Measurements from ENCODE around the gene LARP1.
"Not testable (repeated sequence)": the region's sequence is repeated elsewhere in the genome, so short reads cannot be mapped to it uniquely, and the experiment has no call there.

The LARP1 gene

GRCh38 chr5:154737667-154738320 is 17.4 kb upstream of the LARP1 start:
- Histone ChIP-seq H3K36me3 (ENCODE audit: control insufficient read depth in 1 of 2, insufficient read depth in 2 of 2, low read length in 2 of 2) (no peaks in the 10 kb centered on the region), H3K27ac (ENCODE audit: low read length) (no peak overlapping the region), H3K4me3 (ENCODE audit: low read depth in 1 of 2, low read length in 2 of 2) (no peak overlapping the region), H3K9me3 (ENCODE audit: control insufficient read depth in 1 of 2, low read length in 2 of 2) (no peaks in the 10 kb centered on the region), H3K27me3 (ENCODE audit: low read depth, low read length) (no peaks in the 10 kb centered on the region), H3K4me1 (ENCODE audit: control insufficient read depth in 1 of 2, insufficient read depth in 2 of 2, low read length in 2 of 2) (peaks cover 9 to 14% of the 10 kb centered on the region in 2 donors)

DNA sequence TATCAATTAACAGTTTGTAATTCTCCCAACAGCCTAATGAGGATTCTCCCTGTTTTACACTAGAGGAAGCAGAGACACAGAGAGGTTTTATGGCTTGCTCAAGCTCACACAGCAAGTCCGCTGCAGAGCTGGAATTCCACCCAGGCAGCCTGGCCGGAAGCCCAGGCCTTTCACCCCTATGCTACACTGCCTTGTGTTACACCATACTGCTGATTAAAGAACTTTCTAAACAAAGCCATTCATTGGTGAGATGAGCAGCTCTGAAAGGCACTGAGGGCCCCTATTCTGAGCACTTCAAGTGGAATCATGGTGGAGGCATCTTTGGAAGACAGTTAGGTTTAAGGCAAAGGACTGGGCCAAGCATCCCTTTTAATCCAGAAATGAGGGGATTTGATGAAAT is 14.7 kb upstream of the LARP1 start:
- H3K4me3 ChIP-seq (ENCODE audit: low read depth in 1 of 2, low read length in 2 of 2): no peak overlapping the region
- H3K9me3 ChIP-seq (ENCODE audit: control insufficient read depth in 1 of 2, low read length in 2 of 2): no peaks in the 10 kb centered on the region
- H3K36me3 ChIP-seq (ENCODE audit: control insufficient read depth in 1 of 2, insufficient read depth in 2 of 2, low read length in 2 of 2): no peaks in the 10 kb centered on the region
- peaks cover 9 to 14% of the 10 kb centered on the region in 2 donors for H3K4me1 ChIP-seq (ENCODE audit: control insufficient read depth in 1 of 2, insufficient read depth in 2 of 2, low read length in 2 of 2)
- peak overlapping the region; percentile 56 for H3K27ac ChIP-seq (ENCODE audit: low read length)
- no peaks in the 10 kb centered on the region for H3K27me3 ChIP-seq (ENCODE audit: low read depth, low read length)

- no peaks in the 10 kb centered on the region for H3K36me3 ChIP-seq (ENCODE audit: control insufficient read depth in 1 of 2, insufficient read depth in 2 of 2, low read length in 2 of 2)
- peaks cover 9 to 14% of the 10 kb centered on the region in 2 donors for H3K4me1 ChIP-seq (ENCODE audit: control insufficient read depth in 1 of 2, insufficient read depth in 2 of 2, low read length in 2 of 2)
- no peaks in the 10 kb centered on the region for H3K27me3 ChIP-seq (ENCODE audit: low read depth, low read length)
- no peaks in the 10 kb centered on the region for H3K9me3 ChIP-seq (ENCODE audit: control insufficient read depth in 1 of 2, low read length in 2 of 2)
- no peak overlapping the region for H3K4me3 ChIP-seq (ENCODE audit: low read depth in 1 of 2, low read length in 2 of 2)
- H3K27ac ChIP-seq (ENCODE audit: low read length): peak overlapping the region; percentile 56
These were observed 14.2 kb upstream of the LARP1 start for GRCh38 chr5:154740957-154741356.

DNA sequence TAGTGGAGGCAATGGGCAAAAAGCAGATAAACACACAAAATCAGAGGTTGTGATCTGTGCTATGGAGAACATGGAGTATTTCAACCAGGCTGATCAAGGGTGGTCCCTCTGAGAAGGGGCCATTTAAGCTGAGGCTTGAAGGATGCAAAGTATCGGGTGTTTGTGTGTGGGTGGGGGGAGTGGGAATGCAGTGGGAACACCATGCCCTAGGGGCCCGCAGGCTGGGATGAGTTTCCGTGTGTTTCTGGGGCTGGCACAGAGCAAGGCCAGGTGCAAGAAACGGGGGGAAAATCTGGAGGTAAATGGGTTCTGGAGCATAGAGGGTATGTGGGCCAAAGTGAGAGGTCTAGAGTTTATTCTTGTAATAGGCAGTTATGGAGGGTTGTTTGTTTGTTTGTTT is 13.8 kb upstream of the LARP1 start:
- H3K36me3 ChIP-seq (ENCODE audit: control insufficient read depth in 1 of 2, insufficient read depth in 2 of 2, low read length in 2 of 2): no peaks in the 10 kb centered on the region
- peak overlapping the region; percentile 56 for H3K27ac ChIP-seq (ENCODE audit: low read length)
- no peaks in the 10 kb centered on the region for H3K9me3 ChIP-seq (ENCODE audit: control insufficient read depth in 1 of 2, low read length in 2 of 2)
- H3K4me1 ChIP-seq (ENCODE audit: control insufficient read depth in 1 of 2, insufficient read depth in 2 of 2, low read length in 2 of 2): peaks cover 9 to 14% of the 10 kb centered on the region in 2 donors
- no peaks in the 10 kb centered on the region for H3K27me3 ChIP-seq (ENCODE audit: low read depth, low read length)
- H3K4me3 ChIP-seq (ENCODE audit: low read depth in 1 of 2, low read length in 2 of 2): no peak overlapping the region

DNA sequence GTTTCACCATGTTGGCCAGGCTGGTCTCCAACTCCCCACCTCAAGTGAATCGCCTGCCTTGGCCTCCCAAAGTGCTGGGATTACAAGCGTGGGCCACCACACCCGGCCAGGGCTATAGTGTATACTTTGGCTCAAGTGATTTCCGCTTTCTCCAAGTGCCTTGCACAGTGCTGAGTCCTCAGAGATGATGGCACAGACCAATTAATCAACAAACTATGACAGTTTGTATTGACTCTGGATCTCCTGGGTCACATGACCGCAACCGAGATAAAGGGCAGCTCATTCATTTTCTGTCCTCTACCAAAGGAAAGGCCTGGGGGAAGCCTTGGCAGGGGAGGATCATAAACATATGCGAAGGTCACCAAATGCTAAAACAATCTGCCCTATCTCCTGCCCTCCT is 11.4 kb upstream of the LARP1 start:
- H3K4me3 ChIP-seq (ENCODE audit: low read depth in 1 of 2, low read length in 2 of 2): no peak overlapping the region
- no peaks in the 10 kb centered on the region for H3K9me3 ChIP-seq (ENCODE audit: control insufficient read depth in 1 of 2, low read length in 2 of 2)
- H3K36me3 ChIP-seq (ENCODE audit: control insufficient read depth in 1 of 2, insufficient read depth in 2 of 2, low read length in 2 of 2): no peaks in the 10 kb centered on the region
- H3K27ac ChIP-seq (ENCODE audit: low read length): no peak overlapping the region
- no peaks in the 10 kb centered on the region for H3K27me3 ChIP-seq (ENCODE audit: low read depth, low read length)
- H3K4me1 ChIP-seq (ENCODE audit: control insufficient read depth in 1 of 2, insufficient read depth in 2 of 2, low read length in 2 of 2): peaks cover 9 to 26% of the 10 kb centered on the region in 2 donors

DNA sequence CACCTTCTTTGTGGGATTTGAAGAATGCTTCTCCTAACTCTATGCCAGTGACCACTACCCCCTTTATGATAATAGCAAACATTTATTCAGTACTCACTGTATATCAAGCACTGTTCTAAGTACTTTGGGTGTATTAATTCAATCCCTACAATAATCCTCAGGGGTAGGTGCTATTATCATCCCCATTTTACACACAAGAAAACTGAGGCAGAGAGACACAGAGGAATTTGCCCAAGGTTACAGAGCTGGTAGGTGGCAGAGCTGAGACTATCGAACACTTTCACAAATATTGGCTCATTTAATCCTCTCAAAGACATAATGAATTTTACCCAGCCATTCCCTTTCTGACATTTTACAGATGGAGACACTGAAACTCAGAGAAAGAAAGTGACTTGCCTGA is 9.8 kb upstream of the LARP1 start:
- H3K36me3 ChIP-seq (ENCODE audit: control insufficient read depth in 1 of 2, insufficient read depth in 2 of 2, low read length in 2 of 2): no peaks in the 10 kb centered on the region
- H3K27ac ChIP-seq (ENCODE audit: low read length): no peak overlapping the region
- H3K4me1 ChIP-seq (ENCODE audit: control insufficient read depth in 1 of 2, insufficient read depth in 2 of 2, low read length in 2 of 2): peaks cover 9 to 27% of the 10 kb centered on the region in 2 donors
- H3K27me3 ChIP-seq (ENCODE audit: low read depth, low read length): no peaks in the 10 kb centered on the region
- H3K9me3 ChIP-seq (ENCODE audit: control insufficient read depth in 1 of 2, low read length in 2 of 2): no peaks in the 10 kb centered on the region
- H3K4me3 ChIP-seq (ENCODE audit: low read depth in 1 of 2, low read length in 2 of 2): no peak overlapping the region

DNA sequence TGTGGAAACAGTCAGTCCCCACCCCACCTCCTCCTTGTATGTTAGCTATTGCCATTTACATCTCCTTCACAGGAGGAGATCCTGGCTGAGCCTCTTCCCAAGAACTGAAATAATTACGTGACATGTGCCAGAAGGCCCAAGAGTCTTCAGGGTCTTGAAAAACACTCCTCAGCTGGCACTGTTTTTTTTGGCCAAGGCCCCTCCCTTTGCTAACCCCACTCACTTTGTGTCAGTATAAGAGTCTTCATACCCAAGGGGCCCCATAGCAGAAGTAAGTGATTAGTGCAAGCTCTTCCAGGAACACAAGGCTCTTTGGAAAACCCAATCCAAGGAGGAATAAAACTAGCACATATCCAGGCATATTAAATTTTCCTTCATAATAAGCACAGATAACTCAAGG is 5.7 kb upstream of the LARP1 start:
- Histone ChIP-seq H3K27me3 (ENCODE audit: low read depth, low read length) (no peaks in the 10 kb centered on the region), H3K27ac (ENCODE audit: low read length) (no peak overlapping the region), H3K36me3 (ENCODE audit: control insufficient read depth in 1 of 2, insufficient read depth in 2 of 2, low read length in 2 of 2) (no peaks in the 10 kb centered on the region), H3K9me3 (ENCODE audit: control insufficient read depth in 1 of 2, low read length in 2 of 2) (no peaks in the 10 kb centered on the region), H3K4me3 (ENCODE audit: low read depth in 1 of 2, low read length in 2 of 2) (no peak overlapping the region), H3K4me1 (ENCODE audit: control insufficient read depth in 1 of 2, insufficient read depth in 2 of 2, low read length in 2 of 2) (peaks cover 10 to 25% of the 10 kb centered on the region in 2 donors)

DNA sequence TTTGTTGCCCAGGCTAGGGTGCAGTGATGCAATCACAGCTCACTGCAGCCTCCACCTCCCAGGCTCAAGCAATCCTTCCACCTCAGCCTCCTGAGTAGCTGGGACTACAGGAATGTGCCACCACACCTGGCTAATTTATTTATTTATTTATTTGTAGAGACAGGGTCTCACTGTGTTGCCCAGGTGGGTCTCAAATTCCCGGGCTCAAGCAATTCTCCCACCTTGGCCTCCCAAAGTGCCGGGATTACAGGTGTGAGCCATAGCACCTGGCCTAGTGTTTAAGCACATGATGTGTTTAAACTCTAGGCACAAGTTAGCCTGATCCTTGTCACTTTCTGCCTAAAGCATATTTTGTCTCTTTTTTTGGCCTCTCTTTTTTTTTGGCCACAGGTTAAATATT is 4.5 kb upstream of the LARP1 start:
- not testable (repeated sequence) for H3K9me3 ChIP-seq (ENCODE audit: control insufficient read depth in 1 of 2, low read length in 2 of 2); H3K36me3 ChIP-seq (ENCODE audit: control insufficient read depth in 1 of 2, insufficient read depth in 2 of 2, low read length in 2 of 2); H3K27ac ChIP-seq (ENCODE audit: low read length); H3K4me3 ChIP-seq (ENCODE audit: low read depth in 1 of 2, low read length in 2 of 2); H3K27me3 ChIP-seq (ENCODE audit: low read depth, low read length)
- H3K4me1 ChIP-seq (ENCODE audit: control insufficient read depth in 1 of 2, insufficient read depth in 2 of 2, low read length in 2 of 2): peaks cover 10 to 25% of the 10 kb centered on the region in 2 donors

- Histone ChIP-seq H3K27ac (ENCODE audit: low read length) (no peak overlapping the region), H3K27me3 (ENCODE audit: low read depth, low read length) (no peaks in the 10 kb centered on the region), H3K9me3 (ENCODE audit: control insufficient read depth in 1 of 2, low read length in 2 of 2) (no peaks in the 10 kb centered on the region), H3K36me3 (ENCODE audit: control insufficient read depth in 1 of 2, insufficient read depth in 2 of 2, low read length in 2 of 2) (no peaks in the 10 kb centered on the region), H3K4me3 (ENCODE audit: low read depth in 1 of 2, low read length in 2 of 2) (no peak overlapping the region), H3K4me1 (ENCODE audit: control insufficient read depth in 1 of 2, insufficient read depth in 2 of 2, low read length in 2 of 2) (peaks cover 10 to 25% of the 10 kb centered on the region in 2 donors)
These were observed 3.3 kb upstream of the LARP1 start for GRCh38 chr5:154751854-154752253.

- H3K36me3 ChIP-seq (ENCODE audit: control insufficient read depth in 1 of 2, insufficient read depth in 2 of 2, low read length in 2 of 2): no peaks in the 10 kb centered on the region
- peaks cover 14 to 20% of the 10 kb centered on the region in 2 donors for H3K4me1 ChIP-seq (ENCODE audit: control insufficient read depth in 1 of 2, insufficient read depth in 2 of 2, low read length in 2 of 2)
- H3K9me3 ChIP-seq (ENCODE audit: control insufficient read depth in 1 of 2, low read length in 2 of 2): no peaks in the 10 kb centered on the region
- H3K27ac ChIP-seq (ENCODE audit: low read length): peak overlapping the region; percentile 97
- peak overlapping the region; percentile 70 to 72 for H3K4me3 ChIP-seq (ENCODE audit: low read depth in 1 of 2, low read length in 2 of 2)
- no peaks in the 10 kb centered on the region for H3K27me3 ChIP-seq (ENCODE audit: low read depth, low read length)
These were observed 1.4 kb upstream of the LARP1 start for GRCh38 chr5:154753792-154754191.

DNA sequence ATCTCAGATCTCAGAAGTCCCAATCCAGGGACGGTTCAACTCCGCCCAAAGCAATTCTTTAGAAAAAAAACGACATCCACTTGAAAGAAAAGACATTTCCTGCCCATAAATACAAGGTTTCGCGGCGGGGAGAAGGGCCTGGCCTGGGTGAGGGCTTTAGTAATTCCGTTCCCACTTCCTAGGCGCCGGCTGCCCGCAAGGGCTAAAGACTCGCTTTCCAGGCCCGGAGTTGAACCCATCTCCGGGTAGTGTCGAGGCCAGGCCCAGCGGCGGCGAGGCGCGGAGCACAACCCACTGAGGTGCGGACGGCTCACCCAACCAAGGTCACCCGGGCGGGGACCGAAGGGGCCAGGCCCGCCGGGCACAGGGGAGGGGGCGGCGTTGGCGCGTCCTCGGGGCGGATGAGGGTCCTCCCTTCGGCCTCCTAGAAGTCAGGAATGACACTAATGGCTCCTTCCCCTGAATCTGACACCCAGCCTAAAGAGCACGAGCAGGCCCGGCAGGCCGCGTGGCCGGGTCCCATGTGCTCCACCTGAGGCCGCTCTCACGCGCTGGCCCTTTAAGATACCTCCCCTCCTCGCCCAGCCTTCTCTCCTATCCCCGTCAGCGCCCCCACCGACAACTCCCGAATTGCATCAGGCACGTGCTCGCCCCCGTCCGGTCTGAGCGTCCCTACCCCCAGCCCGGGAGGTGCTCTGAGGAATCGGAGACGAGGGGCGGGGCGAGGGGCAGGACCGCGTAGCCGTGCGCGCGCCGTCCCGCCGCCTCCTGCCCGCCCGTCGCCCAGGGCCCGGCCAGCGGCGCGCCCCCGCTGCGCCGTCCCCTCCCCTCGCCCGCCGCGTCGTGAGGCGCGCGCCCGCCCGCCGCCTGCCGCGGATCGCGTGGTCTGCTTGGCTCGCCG is 467 bp upstream of the LARP1 start:
- Histone ChIP-seq H3K4me3 (ENCODE audit: low read depth in 1 of 2, low read length in 2 of 2) (peak overlapping the region; percentile 72 to 91), H3K4me1 (ENCODE audit: control insufficient read depth in 1 of 2, insufficient read depth in 2 of 2, low read length in 2 of 2) (peaks cover 14 to 25% of the 10 kb centered on the region in 2 donors), H3K27me3 (ENCODE audit: low read depth, low read length) (no peaks in the 10 kb centered on the region), H3K36me3 (ENCODE audit: control insufficient read depth in 1 of 2, insufficient read depth in 2 of 2, low read length in 2 of 2) (no peaks in the 10 kb centered on the region), H3K9me3 (ENCODE audit: control insufficient read depth in 1 of 2, low read length in 2 of 2) (no peaks in the 10 kb centered on the region), H3K27ac (ENCODE audit: low read length) (peak overlapping the region; percentile 97)

All from muscle layer of duodenum (tissue), 2 donors.